NCI-H1694 treated with DMSO at 0.1 percent for 48 hours (cell line): ENCODE results near the gene BRME1.

Experiments
- DNase-seq: peaks from one replicate; lab custom pipeline; 2025; lab: John Stamatoyannopoulos, UW

The BRME1 gene

DNA sequence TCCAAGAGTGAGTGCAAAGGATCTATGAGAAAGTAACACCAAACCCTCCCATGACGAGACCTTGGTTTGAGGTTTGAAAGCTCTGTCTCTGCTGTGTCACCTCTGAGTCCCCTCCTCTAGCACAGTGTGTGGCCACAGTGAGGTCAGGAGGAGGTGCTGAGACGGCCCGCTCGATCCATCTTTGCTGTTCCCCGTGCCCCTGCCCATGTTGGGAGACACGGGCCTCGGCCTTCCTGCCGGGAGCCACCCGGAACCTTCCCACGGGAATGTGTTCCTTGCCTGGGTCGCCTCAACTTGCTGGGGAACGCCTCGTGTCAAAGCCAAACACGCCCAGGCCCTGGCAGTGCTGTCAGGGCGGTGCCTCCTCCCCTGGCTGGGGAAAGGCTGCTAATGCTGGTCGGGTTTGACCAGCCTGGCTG lies 18.9 kb downstream of the BRME1 start:
- DNase-seq = no peak

DNA sequence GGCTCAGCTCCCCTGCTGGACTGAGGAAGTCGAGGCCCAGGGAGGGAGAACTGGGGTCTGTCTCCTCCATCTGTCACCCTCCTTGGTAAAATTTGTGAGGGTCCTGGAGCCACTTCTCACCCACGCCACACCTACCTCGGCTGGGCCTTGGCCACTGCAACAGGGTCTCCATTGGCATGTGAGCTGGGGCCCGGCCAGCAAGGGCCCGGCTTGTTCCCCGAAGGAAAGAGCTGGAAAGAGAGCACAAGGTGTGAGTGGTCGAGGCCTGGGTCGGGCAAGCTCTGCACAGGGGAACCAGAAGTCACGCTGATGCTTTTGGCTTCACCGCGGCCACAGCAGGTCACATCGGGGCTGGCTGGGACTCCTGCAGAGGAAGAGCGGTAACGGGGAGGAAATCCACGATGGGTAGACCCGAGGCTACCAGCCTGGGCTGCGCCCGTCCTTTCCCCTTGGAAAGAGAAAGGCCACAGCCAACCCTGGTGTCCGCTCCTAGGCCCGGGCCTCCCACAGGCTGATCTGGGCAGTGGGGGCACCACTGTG lies 20.0 kb downstream of the BRME1 start:
- DNase-seq = no peak

DNA sequence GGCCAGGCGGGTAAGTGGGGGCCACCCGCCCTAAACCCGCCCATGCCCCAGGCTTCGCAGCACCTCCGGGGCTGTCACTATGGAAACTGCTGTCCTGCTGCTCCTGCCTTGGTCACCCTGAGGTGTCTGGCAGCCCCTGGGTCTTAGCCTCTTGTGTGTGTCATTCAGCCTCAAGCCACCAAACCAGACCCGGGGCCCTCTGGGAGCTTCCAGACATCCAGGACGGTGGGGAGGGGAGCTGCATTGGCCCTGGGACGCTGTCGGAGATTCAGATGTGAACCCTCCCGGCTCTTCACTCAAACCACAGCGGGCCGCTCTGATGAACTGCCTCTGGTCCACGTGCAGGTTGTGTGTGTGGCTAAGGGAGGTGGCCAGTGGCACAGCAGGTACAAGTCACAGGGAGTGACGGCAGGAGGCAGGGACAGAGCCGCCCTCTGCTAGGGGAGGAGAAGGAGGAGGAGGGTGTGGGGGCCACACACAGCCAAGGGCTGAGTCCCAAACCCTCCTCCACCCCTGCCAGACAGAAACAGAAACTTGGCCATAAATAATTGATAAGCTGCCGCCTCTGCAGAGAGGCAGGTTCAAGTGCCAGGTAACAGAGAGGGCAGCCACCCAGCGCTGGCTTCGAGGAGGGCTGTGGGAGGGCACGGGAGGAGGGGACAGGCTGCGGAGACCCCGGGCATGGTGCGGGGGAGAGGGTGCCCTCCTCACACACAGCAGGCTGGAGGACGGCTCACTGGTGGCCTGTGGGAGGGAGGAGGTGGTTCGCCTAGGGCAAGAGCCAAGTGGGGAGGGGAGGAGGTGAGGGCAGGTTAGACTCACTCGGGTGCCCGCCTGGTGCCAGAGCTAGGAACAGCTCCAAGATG lies 21.0 kb downstream of the BRME1 start:
- no peak for DNase-seq

DNA sequence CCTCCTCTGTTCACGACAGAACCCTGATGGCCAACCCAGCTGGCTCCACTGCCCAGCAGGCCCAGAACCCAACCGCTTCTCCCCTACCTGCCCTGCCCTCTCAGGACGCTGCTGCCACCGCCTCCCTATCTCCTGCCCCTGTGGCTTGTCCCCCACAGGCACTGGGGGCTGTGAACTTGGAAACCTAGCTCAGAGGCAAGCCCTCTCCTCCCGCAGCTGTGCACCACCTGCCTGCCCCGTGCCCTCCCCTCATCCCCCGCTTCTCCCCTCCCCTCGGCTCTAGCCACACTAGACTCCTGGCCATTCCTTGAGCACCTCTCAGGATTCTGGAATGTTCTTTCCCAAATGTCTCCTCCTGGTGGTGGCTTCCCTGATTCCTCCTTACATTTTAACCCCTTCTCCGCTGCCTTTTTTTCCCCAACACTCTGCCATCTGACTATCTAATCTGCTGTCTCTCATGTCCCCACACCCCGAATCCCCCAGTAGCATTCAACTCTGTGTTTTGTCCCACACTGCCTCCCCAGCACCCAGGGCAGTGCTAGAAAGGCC lies 22.3 kb downstream of the BRME1 start:
- DNase-seq = no peak

DNA sequence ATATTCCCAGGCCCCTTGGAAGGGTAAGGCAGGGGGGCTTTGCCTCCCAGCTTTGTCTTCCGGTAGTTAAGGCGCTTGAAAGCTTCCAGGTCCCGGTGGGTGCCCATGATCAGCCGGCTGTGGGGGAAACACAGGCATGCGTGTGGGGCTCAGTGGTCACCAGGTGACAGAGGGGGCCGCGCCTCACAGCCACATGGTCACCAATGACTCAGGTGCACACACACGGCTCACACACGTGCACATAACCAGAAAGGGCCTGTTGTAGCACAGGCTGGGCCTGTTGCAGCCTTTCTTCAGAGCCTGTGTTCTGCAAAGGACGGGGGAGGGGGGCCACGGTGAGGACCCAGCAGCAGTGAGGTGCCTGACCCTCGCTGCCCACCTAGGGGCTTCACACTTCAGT lies 23.1 kb downstream of the BRME1 start:
- no peak for DNase-seq

DNA sequence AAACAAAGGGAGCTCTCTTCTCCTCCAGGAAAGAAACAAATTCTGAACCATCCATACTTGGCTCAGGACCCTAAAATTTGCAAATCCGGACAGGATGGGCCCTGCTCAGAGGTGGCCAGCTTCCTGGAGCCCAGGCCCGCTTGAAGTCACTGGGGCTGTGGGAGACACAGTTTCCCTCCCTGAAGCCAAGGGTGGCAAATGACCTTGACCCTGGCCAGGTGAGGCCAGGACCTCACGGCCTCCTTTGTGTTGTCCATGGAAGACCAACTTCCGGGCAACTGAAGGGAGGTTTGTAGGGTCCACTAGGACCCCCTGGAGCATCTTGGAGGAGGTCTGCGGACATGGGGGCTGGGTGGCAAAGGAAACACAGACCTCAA lies 23.5 kb downstream of the BRME1 start:
- DNase-seq = no peak

DNA sequence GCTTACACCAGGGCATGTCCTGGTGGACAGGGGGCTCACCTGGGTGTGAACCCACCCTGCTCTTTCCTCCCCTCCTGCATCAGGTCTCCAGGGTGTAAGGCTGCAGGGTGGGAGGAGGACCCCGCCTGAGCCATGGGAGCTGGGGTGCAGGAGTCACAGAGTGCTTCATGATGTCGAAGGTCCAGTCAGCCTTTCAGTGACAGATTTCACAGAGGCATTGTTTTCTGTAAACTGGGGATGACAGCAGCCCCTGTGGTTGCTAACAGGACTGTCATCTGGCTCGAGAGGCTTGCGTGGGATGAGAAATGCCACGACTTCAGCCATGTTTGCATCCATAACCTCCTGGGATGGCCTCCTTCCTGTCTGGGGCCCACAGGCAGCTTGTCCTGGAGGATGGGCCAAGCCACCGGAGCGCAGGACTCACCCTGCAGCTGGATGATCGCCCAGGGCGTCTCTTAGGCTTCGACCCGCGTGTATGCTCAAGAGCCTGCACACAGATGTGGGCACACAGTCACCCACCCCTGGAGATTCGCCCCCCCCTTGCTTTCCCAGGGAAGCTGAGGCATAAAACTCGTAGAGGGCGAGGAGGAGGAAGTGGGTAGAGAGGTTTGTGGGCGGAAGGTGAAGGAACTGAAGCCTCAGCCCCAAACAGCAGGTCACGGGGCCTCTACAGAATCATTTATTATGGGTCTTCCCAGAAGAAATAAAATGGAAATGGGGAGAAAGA lies 24.1 kb downstream of the BRME1 start:
- DNase-seq = no peak

DNA sequence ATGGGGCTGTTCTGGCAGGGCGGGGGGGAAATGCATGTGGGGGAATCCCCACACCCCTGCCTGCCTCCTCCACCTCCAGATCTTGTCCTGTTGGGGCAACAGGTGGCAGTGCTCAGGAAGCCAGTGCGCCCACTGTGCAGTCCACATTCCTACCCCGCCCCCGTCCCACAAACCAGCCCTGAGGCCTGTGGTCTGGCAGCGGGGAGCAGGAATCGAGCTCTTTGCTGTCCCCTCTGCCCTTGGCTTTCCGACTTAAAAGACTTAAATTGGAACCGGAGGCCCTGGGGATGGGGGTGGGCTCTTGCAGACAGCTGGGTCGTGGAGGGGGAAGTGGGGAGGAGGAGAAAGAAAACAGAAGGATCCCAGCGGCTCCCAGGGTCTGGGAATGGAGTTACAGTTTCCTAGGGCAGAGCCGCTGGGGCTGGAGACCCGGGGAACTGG lies 24.6 kb downstream of the BRME1 start:
- DNase-seq = no peak

DNA sequence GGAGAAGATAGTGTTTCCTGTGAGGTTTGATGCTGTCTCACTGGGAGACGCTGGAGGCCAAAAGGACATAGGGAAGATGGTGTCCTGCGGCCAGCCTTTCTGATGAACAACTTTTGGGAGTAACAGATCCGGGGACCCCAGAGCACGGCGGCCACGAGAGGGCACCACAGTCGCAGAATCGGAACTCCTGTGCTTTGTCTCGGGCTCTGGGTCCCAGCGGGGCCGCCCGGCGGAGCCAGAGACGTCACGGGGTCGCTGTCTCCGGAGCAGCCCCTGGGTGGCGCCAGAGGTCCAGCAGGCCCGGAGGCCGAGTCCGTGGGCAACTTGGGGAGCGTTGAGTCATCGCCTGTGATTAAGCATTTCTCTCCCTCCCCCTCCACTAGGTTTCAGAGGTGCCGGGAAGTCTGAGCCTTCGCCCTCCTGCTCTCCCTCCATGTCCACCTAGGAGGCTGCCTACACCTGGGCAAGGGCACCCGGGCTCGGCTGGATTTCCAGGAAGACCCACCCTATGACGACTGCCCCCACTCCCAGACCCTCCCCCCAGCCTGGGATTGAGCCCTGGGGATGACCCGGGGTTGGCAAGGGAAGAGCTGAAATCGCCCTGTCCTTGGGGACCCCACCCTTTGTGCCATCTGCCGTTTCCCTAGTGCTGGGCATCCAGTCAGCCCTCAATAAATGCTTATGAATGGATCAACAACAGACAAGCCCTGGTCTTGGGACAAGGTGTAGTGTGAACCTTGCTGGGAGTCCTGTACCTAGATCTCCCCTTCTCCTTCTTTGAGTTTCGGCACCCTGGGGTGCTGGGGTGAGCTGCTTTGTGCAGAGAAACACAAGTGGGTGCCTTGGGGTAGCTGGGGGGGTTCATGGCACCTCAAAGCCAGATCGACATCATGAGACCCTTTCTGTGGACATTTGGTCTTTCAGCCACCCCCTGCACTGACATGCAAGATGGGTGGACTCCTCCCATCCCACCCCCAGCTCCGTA lies 25.6 kb downstream of the BRME1 start:
- DNase-seq = peak; percentile 82

DNA sequence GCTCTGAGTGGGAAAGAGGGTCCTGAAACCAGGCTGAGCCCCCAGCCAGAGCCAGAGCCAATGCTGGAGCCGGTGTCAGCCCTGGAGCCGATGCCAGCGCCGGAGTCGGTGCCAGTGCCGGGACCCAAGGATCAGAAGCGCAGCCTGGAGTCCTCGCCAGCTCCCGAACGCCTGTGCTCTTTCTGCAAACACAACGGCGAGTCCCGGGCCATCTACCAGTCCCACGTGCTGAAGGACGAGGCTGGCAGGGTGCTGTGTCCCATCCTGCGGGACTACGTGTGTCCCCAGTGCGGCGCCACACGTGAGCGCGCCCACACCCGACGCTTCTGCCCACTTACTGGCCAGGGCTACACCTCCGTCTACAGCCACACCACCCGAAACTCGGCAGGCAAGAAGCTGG lies 28.6 kb downstream of the BRME1 start:
- no peak for DNase-seq

DNA sequence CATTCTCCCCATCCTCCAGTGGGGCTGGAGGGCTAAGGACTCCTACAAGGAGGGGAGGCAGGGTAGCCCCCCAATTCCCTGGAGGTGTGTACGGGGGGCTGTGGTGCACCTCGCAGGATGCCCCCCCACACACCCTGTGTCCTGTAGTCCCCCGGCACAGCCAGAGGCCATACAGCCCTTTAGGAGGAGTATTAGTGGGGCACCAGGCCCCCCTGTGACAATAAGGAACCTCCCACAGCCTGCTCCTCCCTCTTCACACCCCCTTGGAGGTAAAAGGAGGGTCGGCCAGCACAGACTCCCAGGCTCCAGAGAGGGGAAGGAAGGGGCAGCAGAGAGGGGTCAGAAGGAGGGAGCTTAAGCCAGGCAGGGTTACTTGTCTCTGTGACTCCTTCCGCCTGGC lies 29.1 kb downstream of the BRME1 start, which contains the start of gene NANOS3:
TSS of gene NANOS3 (plus strand) at position 301 of the 400 bp plus-strand sequence. CDS start 115 bp downstream, outside the sequence.
- DNase-seq = no peak

DNA sequence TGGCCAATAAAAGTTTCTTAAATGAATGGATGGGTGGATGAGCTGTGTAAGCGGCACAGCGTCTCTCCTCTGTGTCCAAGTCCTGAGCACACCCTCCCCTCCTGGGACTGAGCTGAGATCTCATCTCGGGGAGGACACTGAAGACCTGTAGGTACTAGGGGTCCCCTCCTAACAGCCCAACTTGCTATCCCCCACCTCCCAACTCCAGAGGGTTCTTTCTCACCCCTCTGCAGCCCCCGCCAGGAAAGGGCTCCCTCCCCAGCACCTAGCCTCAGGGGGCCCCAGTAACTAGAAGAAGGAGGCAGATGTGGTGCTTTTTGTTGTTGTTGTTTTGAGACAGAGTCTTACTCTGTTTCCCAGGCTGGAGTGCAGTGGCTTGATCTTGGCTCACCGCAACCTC lies 30.1 kb downstream of the BRME1 start:
- DNase-seq = no peak

DNA sequence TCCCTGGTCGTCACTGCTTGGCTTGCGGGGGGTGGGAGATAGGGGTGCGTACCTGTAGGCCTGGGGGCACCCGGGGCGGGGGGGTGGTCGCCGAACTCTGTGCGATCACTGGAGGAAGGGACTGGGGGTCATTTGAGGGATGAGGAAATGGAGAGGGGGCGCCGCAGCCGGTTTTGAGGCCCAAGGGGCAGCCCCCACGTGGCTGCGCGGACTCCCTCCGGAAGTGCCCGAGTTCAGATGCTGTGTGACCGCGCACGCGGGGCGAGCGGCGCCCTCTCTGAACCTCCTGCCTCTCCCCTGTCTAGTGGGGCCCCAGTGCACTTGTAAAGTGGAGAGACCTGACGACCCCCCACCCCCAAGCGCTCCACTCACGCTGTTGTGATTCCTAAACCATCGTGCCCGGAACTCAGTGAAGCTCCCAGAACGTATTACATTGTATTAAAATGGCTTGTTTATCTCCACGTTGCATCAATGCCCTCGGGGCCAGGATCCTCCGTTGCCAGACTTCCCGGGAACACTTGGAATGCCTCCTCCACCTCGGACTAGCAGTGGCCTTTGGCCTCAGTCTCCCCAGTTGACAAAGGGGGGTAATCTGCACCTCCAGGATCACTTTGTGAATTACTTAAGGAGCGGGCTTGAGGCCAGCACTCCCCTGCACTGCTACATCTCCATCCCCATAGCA lies 31.9 kb downstream of the BRME1 start:
- no peak for DNase-seq

DNA sequence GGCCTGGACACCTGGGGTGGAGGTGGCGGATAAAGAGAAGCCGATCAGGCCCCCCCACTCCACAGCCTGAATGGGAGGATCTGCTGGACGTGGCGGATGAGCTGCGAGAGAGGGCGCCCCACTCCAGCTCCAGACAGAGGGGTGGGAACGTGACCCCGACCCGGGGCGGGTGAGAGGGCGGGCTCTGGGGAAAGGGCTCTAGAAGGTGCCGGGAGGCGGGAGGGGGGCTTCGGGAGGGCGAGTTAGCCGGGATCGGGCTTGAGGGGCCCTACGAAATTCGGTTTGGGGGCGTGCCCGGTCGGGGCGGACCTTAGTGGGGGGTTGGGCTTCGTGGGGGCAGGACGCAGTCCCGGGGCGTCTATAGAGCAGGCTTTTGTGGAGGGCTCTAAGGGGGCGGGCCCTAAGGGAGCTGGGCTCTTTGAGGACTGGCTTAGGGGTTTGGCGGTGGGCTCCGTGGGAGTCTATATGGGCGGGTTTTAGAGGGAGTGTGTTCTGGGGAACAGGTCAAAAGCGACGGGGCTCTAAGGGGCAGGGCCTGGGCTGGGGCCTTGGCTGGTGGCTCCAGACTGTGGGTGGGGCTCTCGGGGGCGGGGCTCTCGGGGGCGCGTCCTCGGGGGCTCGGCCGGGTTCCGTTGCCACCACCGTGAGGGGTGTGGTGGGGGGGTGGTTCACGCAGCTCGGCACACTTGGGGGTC lies 33.1 kb downstream of the BRME1 start:
- no peak for DNase-seq

DNA sequence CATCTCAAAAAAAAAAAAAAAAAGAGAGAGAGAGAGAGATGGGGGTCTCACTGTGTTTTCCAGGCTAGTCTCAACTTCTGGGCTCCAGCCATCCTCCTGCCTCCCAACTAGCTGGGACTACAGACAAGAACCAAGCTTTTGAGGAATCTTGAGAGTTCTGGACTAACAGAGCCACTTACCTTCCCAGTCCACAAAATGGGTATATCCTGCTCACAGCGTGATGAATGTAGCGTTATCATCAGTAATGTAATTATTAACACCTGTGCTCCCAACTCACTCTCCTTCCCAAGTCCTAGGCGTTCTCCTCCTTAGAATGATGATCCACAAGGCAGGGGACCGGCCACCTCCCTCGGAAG lies 33.6 kb downstream of the BRME1 start:
- no peak for DNase-seq

DNA sequence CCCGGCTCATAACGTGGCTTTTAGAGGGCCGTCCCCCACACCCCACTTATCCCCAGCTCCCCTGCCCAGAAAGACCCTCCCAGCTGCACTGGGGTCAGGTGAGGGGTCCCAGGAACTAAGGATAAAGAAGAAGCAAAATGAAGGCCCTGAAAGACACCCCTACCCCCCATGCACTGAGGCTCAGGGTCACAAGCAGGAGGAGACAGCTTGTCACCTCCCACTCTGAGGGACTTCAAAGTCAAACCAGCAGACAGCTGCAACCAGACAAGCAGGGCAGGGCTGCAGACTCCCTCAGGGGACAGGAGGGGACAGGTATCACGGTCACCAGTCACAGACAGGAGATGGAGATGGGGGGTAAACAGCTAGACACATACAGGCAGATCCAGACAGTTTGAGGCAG lies 35.0 kb downstream of the BRME1 start:
- no peak for DNase-seq

DNA sequence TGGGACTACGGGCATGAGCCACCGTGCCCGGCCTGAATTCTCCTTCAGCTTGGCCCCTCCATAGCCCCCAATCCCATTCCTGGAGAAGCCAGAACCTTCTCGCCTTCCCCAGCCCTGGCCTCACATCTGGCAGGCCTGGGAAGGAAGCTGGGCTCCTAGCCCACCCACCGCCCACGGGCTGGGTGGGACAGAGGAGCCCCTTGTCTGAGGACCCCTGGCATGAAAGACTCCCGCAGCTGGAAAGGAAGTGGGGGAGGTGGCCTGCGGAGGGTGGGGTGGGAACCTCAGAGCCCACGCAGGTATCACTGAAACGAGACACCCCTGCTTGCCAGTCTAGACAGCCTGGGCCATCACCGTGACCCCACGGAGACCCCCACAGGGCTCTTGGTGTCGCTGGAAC lies 36.6 kb downstream of the BRME1 start:
- DNase-seq = no peak

DNA sequence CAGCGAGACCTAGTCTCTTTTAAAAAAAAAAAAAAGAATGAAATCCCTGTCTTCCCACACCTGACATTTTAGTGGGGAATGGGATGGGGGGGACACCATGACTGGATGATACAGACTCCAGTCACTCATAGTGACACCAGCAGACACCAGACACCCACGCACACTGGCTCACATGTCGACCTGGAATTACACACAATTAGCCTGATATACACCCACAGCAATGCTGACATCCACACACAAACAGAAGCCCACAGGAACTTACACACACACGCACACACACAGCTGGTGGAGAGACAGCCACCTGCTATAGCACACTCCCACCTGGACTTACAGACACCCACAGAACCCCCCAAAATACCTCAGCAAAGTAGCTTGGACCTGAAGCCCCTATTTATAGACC lies 37.3 kb downstream of the BRME1 start:
- DNase-seq = no peak

DNA sequence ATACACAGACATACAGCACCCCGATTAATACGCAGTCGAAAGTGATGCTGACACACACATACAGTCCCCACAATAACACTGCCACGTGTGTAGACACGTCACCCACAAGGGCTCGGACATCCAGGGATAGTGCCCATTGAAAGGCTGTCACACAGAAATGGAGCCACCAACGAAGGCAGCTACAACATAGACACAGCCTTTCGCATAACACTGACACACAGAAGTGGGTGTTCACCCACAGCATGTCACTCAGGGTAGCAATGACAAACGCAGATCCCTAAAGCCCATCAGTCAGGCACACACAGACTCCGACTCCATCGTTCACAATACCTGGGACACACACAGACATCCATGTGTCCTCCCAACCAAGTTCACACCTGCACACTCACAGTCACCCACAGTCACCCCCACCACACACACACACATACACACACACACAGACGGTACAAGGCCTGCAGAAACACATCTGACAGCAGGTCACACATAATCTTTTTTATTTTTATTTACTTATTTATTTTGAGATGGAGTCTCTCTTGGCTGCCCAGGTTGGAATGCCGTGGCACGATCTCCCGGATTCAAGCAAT lies 39.4 kb downstream of the BRME1 start:
- DNase-seq = no peak
